Measurements from ENCODE around the gene TTLL11.

TTLL11 gene

DNA sequence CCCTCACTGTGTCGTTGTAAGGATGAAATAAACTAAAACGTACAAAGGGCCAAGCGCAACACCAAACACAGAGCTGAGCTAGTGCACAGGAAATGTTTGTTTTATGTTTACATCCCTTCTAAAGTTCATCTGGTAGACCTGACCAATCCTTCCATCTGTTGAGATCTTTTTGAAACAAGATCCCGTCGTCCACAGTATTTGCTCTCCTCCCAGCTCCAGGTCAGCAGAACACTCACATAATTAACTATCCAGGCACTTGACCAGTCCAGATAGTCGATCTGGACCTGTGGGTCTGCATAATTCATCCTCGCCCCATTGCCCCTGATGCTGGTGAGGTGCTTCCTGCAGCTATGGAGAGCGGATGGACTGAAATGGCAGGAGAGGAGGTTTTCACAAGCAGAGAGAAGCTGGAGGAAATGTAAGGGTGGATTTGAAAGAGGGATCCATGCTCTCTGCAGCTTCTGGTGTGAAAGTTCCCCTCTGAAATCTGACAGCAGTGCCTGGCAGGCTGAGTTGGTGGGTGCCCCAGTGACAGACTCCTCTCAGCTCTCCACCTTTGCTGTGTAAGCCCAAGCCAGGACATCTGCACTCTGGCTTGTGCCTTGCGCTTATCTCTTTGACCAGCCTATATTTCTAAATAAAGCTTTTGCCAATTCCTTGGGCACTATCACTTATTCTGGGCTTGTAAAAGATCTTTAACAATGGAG, 102.4 kb downstream of the TTLL11 start:
- TF ChIP-seq GATA2 (IDR thresholded peaks at IDR 0.05; ENCODE audit: low read depth, low read length) (no peak), GATA3 (IDR thresholded peaks at IDR 0.05; ENCODE audit: low read depth, low read length) (no peak)

DNA sequence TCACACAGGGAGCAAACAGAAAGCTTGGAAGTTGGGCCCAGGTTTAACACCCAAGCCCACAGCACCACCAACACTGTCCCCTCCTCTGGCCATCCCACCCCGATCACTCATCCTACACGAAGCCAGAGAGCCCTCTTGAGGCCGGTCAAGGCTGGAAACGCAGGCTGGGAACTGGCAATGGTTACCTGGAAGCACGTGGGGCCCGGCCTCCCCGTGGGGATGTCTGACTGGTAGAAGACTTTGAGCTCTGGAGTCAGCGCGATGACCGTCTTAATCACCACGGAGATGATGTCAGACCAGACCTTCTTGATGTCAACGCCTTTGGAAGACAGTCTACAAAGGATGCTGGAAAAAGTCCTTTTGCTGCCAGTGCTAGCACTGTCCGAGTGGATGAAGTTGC, 104.1 kb downstream of the TTLL11 start:
- TF ChIP-seq GATA2 (IDR thresholded peaks at IDR 0.05; ENCODE audit: low read depth, low read length) (no peak), GATA3 (IDR thresholded peaks at IDR 0.05; ENCODE audit: low read depth, low read length) (no peak)

DNA sequence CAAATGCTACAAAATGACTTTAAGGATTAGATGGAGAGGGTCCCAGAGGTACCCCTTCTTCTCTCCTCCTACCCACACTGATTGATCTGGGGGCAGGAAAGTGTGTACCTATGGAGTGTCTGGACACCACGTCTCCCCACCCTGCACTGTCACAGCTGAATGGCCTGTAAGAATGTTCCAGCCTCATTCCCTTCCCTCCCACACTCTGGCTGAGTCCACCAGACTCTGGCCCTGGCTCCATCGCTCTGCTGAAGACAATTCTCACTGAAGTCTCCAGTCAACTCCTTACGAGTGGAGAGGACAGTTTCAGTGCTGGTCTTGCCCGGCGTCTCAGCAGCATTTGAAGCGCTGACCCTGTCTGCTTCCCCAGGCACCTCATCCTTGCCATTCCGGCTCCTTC, 105.8 kb downstream of the TTLL11 start:
- TF ChIP-seq GATA3 (IDR thresholded peaks at IDR 0.05; ENCODE audit: low read depth, low read length) (no peak), GATA2 (IDR thresholded peaks at IDR 0.05; ENCODE audit: low read depth, low read length) (no peak)

DNA sequence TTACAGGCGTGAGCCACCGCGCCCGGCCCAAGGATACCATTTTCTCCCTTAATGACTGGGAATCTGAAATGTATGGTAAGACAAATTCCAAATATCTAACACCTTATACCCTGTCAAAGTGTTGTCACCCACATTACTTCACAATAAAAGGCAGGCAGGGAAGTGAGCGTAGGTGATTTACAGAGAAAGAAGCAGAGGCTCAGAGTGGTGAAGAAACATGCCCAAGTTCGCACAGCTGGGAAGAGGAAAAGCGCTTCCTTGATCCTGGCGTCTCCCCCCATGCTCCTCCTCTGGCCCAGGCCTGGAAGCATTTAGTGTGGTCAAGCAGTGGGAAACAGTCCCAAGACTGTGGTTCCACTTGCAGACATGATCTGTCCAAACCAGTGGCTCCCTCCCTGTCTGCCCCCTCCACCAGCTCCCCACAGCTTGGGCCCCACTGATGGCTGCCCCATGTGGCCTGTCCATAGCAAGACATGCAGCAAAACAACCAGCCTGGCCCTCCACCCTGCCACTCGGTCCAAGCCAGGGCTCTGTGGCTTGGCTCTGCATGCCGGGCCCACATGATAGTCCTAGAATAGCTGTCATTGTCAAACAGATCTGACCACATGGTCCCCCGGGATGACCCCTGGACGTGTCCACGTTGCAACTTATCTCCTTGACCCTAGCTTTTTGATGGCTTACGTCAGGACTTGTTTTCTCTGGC, 107.2 kb downstream of the TTLL11 start:
- TF ChIP-seq GATA3 (IDR thresholded peaks at IDR 0.05; ENCODE audit: low read depth, low read length): no peak
- TF ChIP-seq GATA2 (IDR thresholded peaks at IDR 0.05; ENCODE audit: low read depth, low read length): no peak

DNA sequence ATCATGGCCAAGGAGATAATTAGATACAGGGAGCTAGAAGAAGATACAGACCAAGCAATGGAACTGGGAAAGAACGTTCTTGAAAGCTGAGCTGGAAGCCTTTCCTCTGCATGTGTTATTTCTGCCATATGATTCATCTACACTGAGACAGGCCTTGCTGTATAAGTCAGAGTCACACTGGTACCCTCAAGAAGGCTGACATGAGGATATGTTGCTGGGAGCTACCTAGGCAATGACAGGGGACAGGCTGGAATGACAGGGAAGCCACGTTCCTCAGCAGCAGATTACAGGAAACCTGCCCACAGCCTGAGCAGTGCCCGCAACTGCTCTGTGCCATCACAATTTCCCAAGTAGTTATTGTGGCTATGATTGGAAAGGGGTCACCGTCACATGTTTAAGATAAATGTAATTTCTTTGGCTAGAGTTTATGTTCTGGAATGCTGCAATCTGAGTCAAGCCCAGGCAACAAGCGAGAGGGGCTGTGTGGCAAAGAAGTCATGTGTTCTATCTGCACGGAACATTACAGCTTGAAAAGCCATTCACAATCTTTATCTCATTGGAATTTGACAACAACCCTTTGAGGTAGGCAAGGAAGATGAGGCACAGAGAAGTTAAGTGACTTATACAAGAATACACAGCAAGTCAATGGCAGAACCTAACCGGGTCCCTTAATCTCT, 108.2 kb downstream of the TTLL11 start:
- no peak for TF ChIP-seq GATA3 (IDR thresholded peaks at IDR 0.05; ENCODE audit: low read depth, low read length)
- no peak for TF ChIP-seq GATA2 (IDR thresholded peaks at IDR 0.05; ENCODE audit: low read depth, low read length)

DNA sequence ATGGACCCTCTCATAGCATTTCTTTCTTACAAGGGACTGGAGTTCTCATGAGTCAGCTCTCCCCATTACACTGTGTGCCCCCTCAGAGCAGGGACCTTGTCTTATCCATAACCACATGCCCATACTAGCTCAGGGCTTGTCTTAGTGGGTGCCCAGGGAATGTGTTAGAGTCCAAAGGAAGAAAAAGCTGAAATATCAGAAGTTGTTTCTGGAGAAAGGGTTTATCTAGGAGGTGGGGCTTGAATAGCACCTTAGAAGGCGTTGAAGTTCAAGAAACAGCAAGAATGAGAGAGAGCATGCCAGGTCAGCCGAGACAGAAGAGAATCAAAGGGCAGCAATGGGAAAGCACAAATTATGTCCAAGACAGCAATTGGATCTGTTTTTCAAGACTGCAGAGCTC, 109.4 kb downstream of the TTLL11 start:
- TF ChIP-seq GATA2 (IDR thresholded peaks at IDR 0.05; ENCODE audit: low read depth, low read length): no peak
- no peak for TF ChIP-seq GATA3 (IDR thresholded peaks at IDR 0.05; ENCODE audit: low read depth, low read length)

DNA sequence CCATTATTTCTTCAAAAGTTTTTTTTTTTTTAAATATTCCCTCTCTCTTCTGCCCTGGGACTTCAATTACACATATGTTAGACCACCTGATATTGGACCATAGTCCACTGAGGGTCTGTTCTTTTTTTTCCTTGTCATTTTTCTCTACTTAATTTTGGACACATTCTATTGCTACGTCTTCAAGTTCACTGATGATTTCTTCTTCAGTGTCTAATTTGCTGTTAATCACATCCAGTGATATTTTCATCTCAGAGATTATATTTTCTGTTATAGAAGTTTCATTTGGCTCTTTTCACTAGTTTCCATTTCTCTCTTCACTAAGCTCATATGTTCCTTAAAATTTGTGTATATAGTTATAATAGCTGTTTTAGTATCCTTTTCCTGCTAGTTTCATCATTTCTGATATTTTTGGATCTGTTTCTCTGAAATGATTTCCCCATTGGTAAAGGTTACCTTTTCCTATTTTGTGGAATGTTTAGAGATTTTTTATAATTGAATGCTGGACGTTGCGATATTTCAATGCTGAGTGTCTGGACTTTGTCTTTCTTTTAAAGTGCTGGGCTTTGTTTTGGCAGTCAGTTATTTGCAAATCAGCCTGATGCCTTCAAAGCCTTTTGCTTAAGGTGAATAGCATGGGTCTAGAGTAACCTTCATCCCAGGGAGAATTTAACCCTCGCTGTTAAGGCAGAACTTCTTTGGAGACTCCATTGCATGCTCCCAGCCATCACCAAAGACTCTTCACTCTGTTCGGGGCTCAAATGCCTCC, 111.8 kb downstream of the TTLL11 start:
- TF ChIP-seq GATA2 (IDR thresholded peaks at IDR 0.05; ENCODE audit: low read depth, low read length) (no peak), GATA3 (IDR thresholded peaks at IDR 0.05; ENCODE audit: low read depth, low read length) (no peak)

DNA sequence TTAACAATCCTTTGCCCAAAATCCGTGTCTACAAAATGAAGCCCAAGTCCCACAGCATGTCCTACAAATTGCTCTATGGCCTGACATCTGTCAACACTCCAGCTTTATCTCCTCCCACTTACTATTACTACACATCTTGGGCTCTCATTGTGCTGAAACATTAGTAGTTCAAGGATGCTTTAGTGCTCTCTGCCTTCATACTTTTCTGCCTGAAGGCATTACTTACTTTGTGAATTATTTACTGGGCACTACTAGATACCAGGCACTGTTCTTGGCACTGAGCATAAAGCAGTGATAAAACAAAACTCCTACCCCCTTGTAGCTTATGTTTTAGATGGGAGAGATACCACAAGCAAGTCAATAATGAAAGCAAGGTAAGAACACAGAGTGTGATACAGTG, 113.4 kb downstream of the TTLL11 start:
- no peak for TF ChIP-seq GATA3 (IDR thresholded peaks at IDR 0.05; ENCODE audit: low read depth, low read length)
- no peak for TF ChIP-seq GATA2 (IDR thresholded peaks at IDR 0.05; ENCODE audit: low read depth, low read length)

DNA sequence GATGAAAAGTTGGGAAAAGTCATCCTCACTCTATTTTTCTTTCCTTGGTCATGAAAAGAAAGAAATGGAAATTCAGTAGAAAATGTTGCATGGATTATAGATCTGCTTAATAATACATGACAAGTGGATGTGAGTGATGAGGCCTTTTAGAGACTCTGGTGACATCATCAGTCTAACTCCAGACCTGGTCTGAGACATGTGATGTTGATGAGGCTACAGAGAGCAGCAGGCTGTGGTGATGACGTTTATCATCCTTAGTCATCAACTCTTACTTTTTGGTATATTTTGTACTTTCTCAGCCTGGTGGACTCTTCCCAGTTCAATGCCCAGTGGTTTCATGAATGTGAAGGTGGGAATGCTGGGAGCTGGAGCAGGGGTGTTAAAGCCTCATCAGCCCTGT, 116.4 kb downstream of the TTLL11 start:
- TF ChIP-seq GATA3 (IDR thresholded peaks at IDR 0.05; ENCODE audit: low read depth, low read length) (no peak), GATA2 (IDR thresholded peaks at IDR 0.05; ENCODE audit: low read depth, low read length) (no peak)

DNA sequence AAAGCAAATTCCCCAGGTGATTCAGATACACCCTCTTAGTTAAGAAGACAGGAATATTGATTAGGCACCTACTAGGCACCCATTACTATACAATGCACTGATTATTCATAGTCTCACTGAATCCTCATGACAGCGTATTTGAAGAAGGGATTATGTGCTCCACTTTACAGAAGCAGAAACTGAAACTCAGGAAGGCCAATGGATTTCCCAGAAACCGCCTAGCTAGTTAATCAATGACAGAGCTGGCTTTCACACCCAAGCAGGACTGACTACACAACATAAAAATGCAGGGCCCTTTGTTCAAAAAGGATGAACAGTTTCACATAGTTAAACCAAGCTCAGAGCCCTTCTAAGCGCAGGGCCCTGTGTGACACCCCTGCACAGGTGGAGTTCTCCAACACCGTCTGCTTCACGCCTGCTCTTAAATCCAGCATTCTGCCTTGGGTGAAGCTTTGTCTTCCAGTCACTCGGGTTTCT, 117.3 kb downstream of the TTLL11 start:
- TF ChIP-seq GATA3 (IDR thresholded peaks at IDR 0.05; ENCODE audit: low read depth, low read length) (no peak), GATA2 (IDR thresholded peaks at IDR 0.05; ENCODE audit: low read depth, low read length) (no peak)

DNA sequence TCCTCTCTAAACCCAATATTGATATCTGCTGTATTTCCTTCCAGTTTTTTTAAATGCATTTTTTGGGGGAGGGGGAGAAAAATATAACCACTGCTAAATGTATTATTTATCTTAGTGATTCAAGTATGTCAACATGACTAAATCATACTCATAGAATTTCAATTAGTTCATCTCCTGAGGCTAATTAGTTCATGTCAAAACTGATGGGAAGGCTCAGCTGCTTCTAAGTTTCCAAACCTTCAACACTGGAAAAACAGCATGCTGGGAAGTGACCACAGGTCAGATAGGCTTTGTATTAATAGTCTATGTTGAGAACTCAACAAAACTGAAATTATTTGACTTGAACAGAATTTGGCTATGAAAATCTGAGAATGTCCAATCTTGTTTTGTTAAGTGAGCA, 118.7 kb downstream of the TTLL11 start:
- no peak for TF ChIP-seq GATA2 (IDR thresholded peaks at IDR 0.05; ENCODE audit: low read depth, low read length)
- no peak for TF ChIP-seq GATA3 (IDR thresholded peaks at IDR 0.05; ENCODE audit: low read depth, low read length)

DNA sequence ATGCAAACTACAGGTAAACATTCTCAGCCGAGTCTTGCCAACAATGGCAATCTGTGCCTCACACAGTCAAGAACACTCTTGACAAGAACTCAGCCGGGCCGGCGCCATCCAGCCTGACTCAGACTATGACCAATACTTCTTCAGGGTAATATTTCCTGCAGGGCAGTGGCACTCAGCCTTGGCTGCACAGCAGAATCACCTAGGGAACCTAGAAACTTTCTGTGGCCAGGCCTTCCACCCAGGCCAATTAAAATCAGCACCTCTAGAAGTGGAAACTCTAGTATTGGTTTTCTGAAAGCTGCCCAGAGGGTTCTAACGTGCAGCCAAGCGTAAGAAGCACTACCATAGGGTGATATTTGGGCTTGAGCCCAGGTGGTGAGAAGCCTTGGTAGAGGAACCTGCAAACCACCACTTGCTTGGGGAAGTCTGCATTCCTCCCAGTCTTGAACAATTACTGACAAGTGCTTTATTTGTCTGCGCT, 120.6 kb downstream of the TTLL11 start:
- no peak for TF ChIP-seq GATA3 (IDR thresholded peaks at IDR 0.05; ENCODE audit: low read depth, low read length)
- no peak for TF ChIP-seq GATA2 (IDR thresholded peaks at IDR 0.05; ENCODE audit: low read depth, low read length)

DNA sequence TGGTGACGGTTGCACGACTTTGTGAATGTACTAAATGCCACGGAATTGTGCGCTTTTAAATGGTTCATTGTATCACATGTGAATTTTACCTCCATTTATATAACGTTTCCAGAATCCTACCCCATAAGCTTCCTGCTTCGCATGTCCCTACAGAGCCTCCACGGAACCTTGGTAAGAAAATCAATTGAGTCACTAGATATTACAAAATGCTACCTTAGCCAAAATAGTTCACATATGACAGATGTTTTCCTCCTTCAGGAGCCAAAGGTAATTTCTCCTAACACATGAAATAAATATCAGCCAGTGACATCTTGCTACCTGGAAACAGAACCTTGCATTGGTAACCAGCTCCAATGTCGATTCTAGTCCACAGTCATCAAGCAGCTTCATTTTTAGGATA, 125.1 kb downstream of the TTLL11 start:
- no peak for TF ChIP-seq GATA3 (IDR thresholded peaks at IDR 0.05; ENCODE audit: low read depth, low read length)
- TF ChIP-seq GATA2 (IDR thresholded peaks at IDR 0.05; ENCODE audit: low read depth, low read length): no peak

DNA sequence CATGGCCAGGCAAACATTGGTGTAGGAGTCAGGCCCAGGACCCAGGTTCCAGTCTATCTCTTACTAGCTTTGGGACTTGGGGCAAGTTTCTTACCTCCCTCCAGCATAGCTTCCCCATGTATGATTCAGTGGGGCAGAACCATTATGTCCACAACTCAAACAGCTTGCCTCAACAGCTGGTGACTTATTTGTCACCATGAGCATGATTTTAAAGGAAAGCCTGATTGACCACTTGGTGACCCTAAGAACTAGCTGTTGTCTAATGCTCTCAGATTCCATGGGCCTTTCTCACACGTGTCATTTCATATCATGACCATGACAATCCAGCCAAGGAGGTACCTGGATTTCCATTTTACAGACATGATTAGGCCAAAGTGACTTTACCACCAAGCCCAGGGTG, 126.4 kb downstream of the TTLL11 start:
- TF ChIP-seq GATA3 (IDR thresholded peaks at IDR 0.05; ENCODE audit: low read depth, low read length): no peak
- TF ChIP-seq GATA2 (IDR thresholded peaks at IDR 0.05; ENCODE audit: low read depth, low read length): no peak

Measured in SH-SY5Y (cell line).